ENCODE data around the gene TTLL4.

GRCh38 chr2:218761795-218762194 is 51.2 kb downstream of the TTLL4 start:
- TF ChIP-seq CTCF (conservative IDR thresholded peaks at IDR 0.05; ENCODE audit: low read length) (no peak), EZH2phosphoT487 (IDR thresholded peaks at IDR 0.05; ENCODE audit: borderline replicate concordance, low read depth, low read length) (no peak)

All from OCI-LY7 (cell line).